ENCODE results near the gene IRGQ. TPM values are rescaled to one million over a fixed set of nuclear protein-coding genes. Genes with fewer than 3 reads are reported as not detected.

IRGQ gene
- total RNA-seq, 1 experiment from 2014 or later, result 24.6 TPM

GRCh38 chr19:43534816-43535761 is 60.8 kb downstream of the IRGQ start:
- Histone ChIP-seq H3K27ac (no peak overlapping the region), H3K27me3 (no peaks in the 10 kb centered on the region), H3K4me3 (no peak overlapping the region), H3K36me3 (peaks cover 28% of the 10 kb centered on the region), H3K9me3 (replicated peaks) (peaks cover 10% of the 10 kb centered on the region), H3K4me1 (no peaks in the 10 kb centered on the region)
- DNase-seq, result peak in 1 of 2 experiments; percentile 30

Other genes with a start within 250 kb of the IRGQ start
- gene CD177, start 242.4 kb downstream of the IRGQ start, total RNA-seq (2014; rRNA removed; shearing (Covaris generic)), result not detected in 2 replicates
- not detected in 2 replicates for gene TEX101, start 181.2 kb downstream of the IRGQ start, total RNA-seq (2014; rRNA removed; shearing (Covaris generic))
- gene LYPD3, start 130.5 kb downstream of the IRGQ start, total RNA-seq (2014; rRNA removed; shearing (Covaris generic)), result not detected in 2 replicates
- gene PHLDB3, start 91.4 kb downstream of the IRGQ start, total RNA-seq (2014; rRNA removed; shearing (Covaris generic)), result 4.4 and 5.2 TPM in 2 replicates
- gene ETHE1, start 68.9 kb downstream of the IRGQ start, total RNA-seq (2014; rRNA removed; shearing (Covaris generic)), result 11.5 and 12.2 TPM in 2 replicates
- not detected in 2 replicates for gene ZNF575, start 62.9 kb downstream of the IRGQ start, total RNA-seq (2014; rRNA removed; shearing (Covaris generic))
- 43.0 and 43.5 TPM in 2 replicates for gene XRCC1, start 20.6 kb downstream of the IRGQ start, total RNA-seq (2014; rRNA removed; shearing (Covaris generic))
- gene PINLYP, start 20.3 kb downstream of the IRGQ start, total RNA-seq (2014; rRNA removed; shearing (Covaris generic)), result 2.7 and 3.9 TPM in 2 replicates
- 10.3 and 13.1 TPM in 2 replicates for gene ZNF576, start 461 bp upstream of the IRGQ start, total RNA-seq (2014; rRNA removed; shearing (Covaris generic))
- gene SRRM5, start 16.0 kb upstream of the IRGQ start, total RNA-seq (2014; rRNA removed; shearing (Covaris generic)), result 0.10 and 0.12 TPM in 2 replicates
- 46.8 and 56.2 TPM in 2 replicates for gene ZNF428, start 23.5 kb upstream of the IRGQ start, total RNA-seq (2014; rRNA removed; shearing (Covaris generic))
- 3.1 and 3.2 TPM in 2 replicates for gene CADM4, start 43.7 kb upstream of the IRGQ start, total RNA-seq (2014; rRNA removed; shearing (Covaris generic))
- 9.4 and 16.6 TPM in 2 replicates for gene PLAUR, start 74.0 kb upstream of the IRGQ start, total RNA-seq (2014; rRNA removed; shearing (Covaris generic))
- gene IRGC, start 119.9 kb upstream of the IRGQ start, total RNA-seq (2014; rRNA removed; shearing (Covaris generic)), result not detected in 2 replicates
- gene SMG9, start 158.8 kb upstream of the IRGQ start, total RNA-seq (2014; rRNA removed; shearing (Covaris generic)), result 22.5 and 25.7 TPM in 2 replicates
- gene KCNN4, start 184.8 kb upstream of the IRGQ start, total RNA-seq (2014; rRNA removed; shearing (Covaris generic)), result 0.38 and 0.63 TPM in 2 replicates
- gene LYPD5, start 206.3 kb upstream of the IRGQ start, total RNA-seq (2014; rRNA removed; shearing (Covaris generic)), result 0.06 and 0.35 TPM in 2 replicates
- gene ZNF283, start 231.2 kb upstream of the IRGQ start, total RNA-seq (2014; rRNA removed; shearing (Covaris generic)), result 9.7 and 15.0 TPM in 2 replicates

Measured in SJCRH30 (cell line).